Right lobe of liver (tissue), 4 donors: Measurements from ENCODE around the gene TCF7L2.

ENCODE experiments used
- POLR2A ChIP-seq: fragments of 450-650 bp; IDR thresholded peaks from one replicate; pipeline ENCODE4 v1.6.1; 2017; ENCODE audit warnings: antibody characterized with exemption, mild to moderate bottlenecking
- TF ChIP-seq, protein P1 (sequence below), 4 donors: fragments of 200-600 bp in 3 of 4; fragments of 450-650 bp in 1 of 4; IDR thresholded peaks; one replicate each; pipeline versions ENCODE4 v1.5.1 to v1.8.0; 2016 to 2022; ENCODE audit warnings: antibody characterized with exemption in 4 of 4, mild to moderate bottlenecking in 2 of 4
- donor health status: DM: no; HTN: no; CAD: no.
- donor health status: DM: no; HTN: no; CAD: no.
- donor health status: DM: no; HTN: yes; CAD: no.

DNA sequence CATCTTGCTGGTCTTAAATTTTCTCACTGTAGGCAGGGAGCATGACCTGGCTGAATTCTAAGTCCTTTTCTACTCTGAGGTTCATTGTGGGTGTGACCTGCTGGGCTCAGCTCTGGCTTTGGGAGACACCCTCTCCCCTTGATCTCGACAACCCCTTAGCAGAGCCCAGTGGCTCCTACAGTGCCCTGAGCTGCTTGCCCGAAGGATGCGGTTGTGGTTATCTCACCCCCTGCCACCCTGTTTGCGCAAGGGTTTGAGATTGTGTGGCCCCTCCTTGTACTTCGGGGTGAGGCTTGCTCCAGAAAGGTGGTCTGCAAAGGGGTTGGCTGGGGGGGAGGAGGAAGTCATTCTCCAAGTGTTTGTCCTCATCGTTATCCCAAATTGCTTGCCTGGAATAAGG lies 55.3 kb downstream of the TCF7L2 start:
- TF ChIP-seq, protein P1, sequence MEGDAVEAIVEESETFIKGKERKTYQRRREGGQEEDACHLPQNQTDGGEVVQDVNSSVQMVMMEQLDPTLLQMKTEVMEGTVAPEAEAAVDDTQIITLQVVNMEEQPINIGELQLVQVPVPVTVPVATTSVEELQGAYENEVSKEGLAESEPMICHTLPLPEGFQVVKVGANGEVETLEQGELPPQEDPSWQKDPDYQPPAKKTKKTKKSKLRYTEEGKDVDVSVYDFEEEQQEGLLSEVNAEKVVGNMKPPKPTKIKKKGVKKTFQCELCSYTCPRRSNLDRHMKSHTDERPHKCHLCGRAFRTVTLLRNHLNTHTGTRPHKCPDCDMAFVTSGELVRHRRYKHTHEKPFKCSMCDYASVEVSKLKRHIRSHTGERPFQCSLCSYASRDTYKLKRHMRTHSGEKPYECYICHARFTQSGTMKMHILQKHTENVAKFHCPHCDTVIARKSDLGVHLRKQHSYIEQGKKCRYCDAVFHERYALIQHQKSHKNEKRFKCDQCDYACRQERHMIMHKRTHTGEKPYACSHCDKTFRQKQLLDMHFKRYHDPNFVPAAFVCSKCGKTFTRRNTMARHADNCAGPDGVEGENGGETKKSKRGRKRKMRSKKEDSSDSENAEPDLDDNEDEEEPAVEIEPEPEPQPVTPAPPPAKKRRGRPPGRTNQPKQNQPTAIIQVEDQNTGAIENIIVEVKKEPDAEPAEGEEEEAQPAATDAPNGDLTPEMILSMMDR (IDR thresholded peaks at IDR 0.05), result no peak
- TF ChIP-seq POLR2A, result no peak
